HepG2 (cell line): ENCODE results near the gene TSEN54.

ENCODE experiments used
- ZBTB10 ChIP-seq: sonication (generic); formaldehyde crosslinking; IDR thresholded peaks from 2 replicates; pipeline ENCODE4 v1.4.0; 2020; ENCODE audit warnings: missing genetic modification reagents, borderline replicate concordance
- ZNF280D ChIP-seq: sonication (generic); formaldehyde crosslinking; IDR thresholded peaks from 2 replicates; pipeline ENCODE4 v1.5.1; 2020; ENCODE audit warnings: mild to moderate bottlenecking, missing genetic modification reagents
- ZNF343 ChIP-seq: sonication (generic); formaldehyde crosslinking; IDR thresholded peaks from 2 replicates; pipeline ENCODE4 v1.4.0; 2020; ENCODE audit warnings: mild to moderate bottlenecking, missing genetic modification reagents

- TF ChIP-seq ZNF280D (CRISPR knock-in tag) (no peak), ZNF343 (no peak), ZBTB10 (CRISPR knock-in tag) (no peak)
Observed at GRCh38 chr17:75573994-75574393, 57.7 kb downstream of the TSEN54 start.
